DOHH2 (cell line): Measurements from ENCODE around the gene AFG3L2.

Experiments used
- H3F3A ChIP-seq: fragments of 200-600 bp; sonication (generic), shearing (Covaris generic); 2 replicates; pipeline ENCODE4 v1.6.0; 2016; ENCODE audit warnings: antibody characterized with exemption, mild to moderate bottlenecking; ENCODE audit not compliant: control insufficient read depth, insufficient read depth
- H3K27ac ChIP-seq: fragments of 200-600 bp; sonication (generic); 2 replicates; pipeline ENCODE4 v1.5.1; 2014; ENCODE audit warnings: low read depth, mild to moderate bottlenecking, low read length, moderate library complexity
- H3K27me3 ChIP-seq: fragments of 200-600 bp; sonication (generic); 2 replicates; pipeline ENCODE4 v1.6.1; 2014; ENCODE audit warnings: mild to moderate bottlenecking, low read length, mixed read lengths; ENCODE audit not compliant: control insufficient read depth
- H3K36me3 ChIP-seq: fragments of 200-600 bp; sonication (generic); 2 replicates; pipeline ENCODE4 v1.6.1; 2014; ENCODE audit warnings: mild to moderate bottlenecking, low read length, moderate library complexity, mixed read lengths; ENCODE audit not compliant: control insufficient read depth
- H3K4me1 ChIP-seq: fragments of 200-600 bp; sonication (generic); 2 replicates; pipeline ENCODE4 v1.6.1; 2014; ENCODE audit warnings: mild to moderate bottlenecking, low read length, mixed read lengths; ENCODE audit not compliant: control insufficient read depth
- H3K4me2 ChIP-seq: fragments of 200-600 bp; sonication (generic); 2 replicates; pipeline ENCODE4 v1.6.0; 2014; ENCODE audit warnings: mild to moderate bottlenecking, low read length, moderate library complexity
- H3K4me3 ChIP-seq: fragments of 200-600 bp; sonication (generic); 2 replicates; pipeline ENCODE4 v1.5.1; 2014; ENCODE audit warnings: mild to moderate bottlenecking, low read length, mixed read lengths
- H3K79me2 ChIP-seq: fragments of 200-600 bp; sonication (generic); 2 replicates; pipeline ENCODE4 v1.6.1; 2014; ENCODE audit warnings: mild to moderate bottlenecking, low read length, mixed read lengths; ENCODE audit not compliant: control insufficient read depth
- H3K9me2 ChIP-seq: fragments of 200-600 bp; sonication (generic); replicated peaks from 2 replicates; pipeline ENCODE4 v1.6.1; 2014; ENCODE audit warnings: mild to moderate bottlenecking, low read length, mixed read lengths; ENCODE audit not compliant: control insufficient read depth
- H3K9me3 ChIP-seq: fragments of 200-600 bp; sonication (generic); 2 replicates; pipeline ENCODE4 v1.6.1; 2014; ENCODE audit warnings: antibody characterized with exemption, low read length, mixed read lengths; ENCODE audit not compliant: control insufficient read depth, insufficient read depth
- H4K20me1 ChIP-seq: fragments of 200-600 bp; sonication (generic); 2 replicates; pipeline ENCODE4 v1.6.0; 2014; ENCODE audit warnings: low read depth, mild to moderate bottlenecking, antibody characterized with exemption, low read length, moderate library complexity; ENCODE audit not compliant: control insufficient read depth, insufficient read depth
- EZH2phosphoT487 ChIP-seq: fragments of 200-600 bp; sonication (generic); IDR thresholded peaks from 2 replicates; pipeline ENCODE4 v1.6.1; 2017; ENCODE audit warnings: borderline replicate concordance, mild to moderate bottlenecking, antibody characterized with exemption, low read length, moderate library complexity, mixed read lengths
- TF ChIP-seq, protein P1 (sequence below): fragments of 200-600 bp; sonication (generic); IDR thresholded peaks from one replicate; pipeline ENCODE4 v1.5.1; 2014; ENCODE audit warnings: antibody characterized with exemption, mild to moderate bottlenecking, low read depth, low read length; ENCODE audit not compliant: poor library complexity, severe bottlenecking

The AFG3L2 gene

GRCh38 chr18:12393510-12393909, 16.5 kb upstream of the AFG3L2 start:
- H3F3A ChIP-seq = no peaks in the 10 kb centered on the region; the same call in 1 of the 2 replicates
- peaks cover 8% of the 10 kb centered on the region for H3K27me3 ChIP-seq
- no peak overlapping the region for H3K4me3 ChIP-seq
- H3K79me2 ChIP-seq = no peaks in the 10 kb centered on the region
- no peak overlapping the region for H3K4me2 ChIP-seq
- no peak for TF ChIP-seq EZH2phosphoT487
- TF ChIP-seq, protein P1, sequence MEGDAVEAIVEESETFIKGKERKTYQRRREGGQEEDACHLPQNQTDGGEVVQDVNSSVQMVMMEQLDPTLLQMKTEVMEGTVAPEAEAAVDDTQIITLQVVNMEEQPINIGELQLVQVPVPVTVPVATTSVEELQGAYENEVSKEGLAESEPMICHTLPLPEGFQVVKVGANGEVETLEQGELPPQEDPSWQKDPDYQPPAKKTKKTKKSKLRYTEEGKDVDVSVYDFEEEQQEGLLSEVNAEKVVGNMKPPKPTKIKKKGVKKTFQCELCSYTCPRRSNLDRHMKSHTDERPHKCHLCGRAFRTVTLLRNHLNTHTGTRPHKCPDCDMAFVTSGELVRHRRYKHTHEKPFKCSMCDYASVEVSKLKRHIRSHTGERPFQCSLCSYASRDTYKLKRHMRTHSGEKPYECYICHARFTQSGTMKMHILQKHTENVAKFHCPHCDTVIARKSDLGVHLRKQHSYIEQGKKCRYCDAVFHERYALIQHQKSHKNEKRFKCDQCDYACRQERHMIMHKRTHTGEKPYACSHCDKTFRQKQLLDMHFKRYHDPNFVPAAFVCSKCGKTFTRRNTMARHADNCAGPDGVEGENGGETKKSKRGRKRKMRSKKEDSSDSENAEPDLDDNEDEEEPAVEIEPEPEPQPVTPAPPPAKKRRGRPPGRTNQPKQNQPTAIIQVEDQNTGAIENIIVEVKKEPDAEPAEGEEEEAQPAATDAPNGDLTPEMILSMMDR = no peak
- H4K20me1 ChIP-seq = no peaks in the 10 kb centered on the region
- no peak overlapping the region for H3K27ac ChIP-seq
- H3K9me2 ChIP-seq = no peaks in the 10 kb centered on the region
- no peaks in the 10 kb centered on the region for H3K4me1 ChIP-seq
- no peaks in the 10 kb centered on the region for H3K36me3 ChIP-seq
- no peaks in the 10 kb centered on the region for H3K9me3 ChIP-seq

- Histone ChIP-seq H3K4me3 (no peak overlapping the region), H3F3A (no peaks in the 10 kb centered on the region; the same call in 1 of the 2 replicates), H3K79me2 (no peaks in the 10 kb centered on the region), H3K4me2 (no peak overlapping the region), H4K20me1 (no peaks in the 10 kb centered on the region), H3K27me3 (peaks cover 8% of the 10 kb centered on the region), H3K27ac (no peak overlapping the region), H3K4me1 (no peaks in the 10 kb centered on the region), H3K9me2 (no peaks in the 10 kb centered on the region), H3K9me3 (no peaks in the 10 kb centered on the region), H3K36me3 (no peaks in the 10 kb centered on the region)
- TF ChIP-seq, protein P1 = peak; percentile 82
- TF ChIP-seq EZH2phosphoT487 = no peak
Observed at GRCh38 chr18:12391487-12392165, 14.6 kb upstream of the AFG3L2 start.

- no peaks in the 10 kb centered on the region for H4K20me1 ChIP-seq
- no peaks in the 10 kb centered on the region for H3K9me3 ChIP-seq
- no peaks in the 10 kb centered on the region for H3K9me2 ChIP-seq
- TF ChIP-seq, protein P1 = no peak
- no peak for TF ChIP-seq EZH2phosphoT487
- H3K4me3 ChIP-seq = no peak overlapping the region
- no peaks in the 10 kb centered on the region for H3K27me3 ChIP-seq
- no peaks in the 10 kb centered on the region for H3K4me1 ChIP-seq
- no peaks in the 10 kb centered on the region for H3K79me2 ChIP-seq
- no peaks in the 10 kb centered on the region for H3F3A ChIP-seq
- no peak overlapping the region for H3K27ac ChIP-seq
- H3K4me2 ChIP-seq = no peak overlapping the region
- no peaks in the 10 kb centered on the region for H3K36me3 ChIP-seq
Observed at GRCh38 chr18:12388442-12388841, 11.4 kb upstream of the AFG3L2 start.
